HFF-Myc (cell line): ENCODE measurements around the gene SLC35F5.
"Not testable (repeated sequence)": the region's sequence is repeated elsewhere in the genome, so short reads cannot be mapped to it uniquely, and the experiment has no call there.

Source experiments
- DNase-seq: peaks from one replicate; pipeline ENCODE4 v3.0.0-alpha.2; 2011; ENCODE audit warnings: low read depth; ENCODE audit errors: extremely low read depth
- H3K4me3 ChIP-seq: replicated peaks from 2 replicates; pipeline ENCODE4 v1.5.1; 2011; ENCODE audit warnings: low read depth, mild to moderate bottlenecking, control low read depth, low read length
- TF ChIP-seq, protein P1 (sequence below): IDR thresholded peaks from 2 replicates; pipeline ENCODE4 v1.5.1; 2012; ENCODE audit warnings: mild to moderate bottlenecking, low read depth, low read length, control low read depth; ENCODE audit errors: missing control alignments

SLC35F5 gene

GRCh38 chr2:113697516-113697915, 58.9 kb downstream of the SLC35F5 start:
- H3K4me3 ChIP-seq = no peak overlapping the region
- TF ChIP-seq, protein P1, sequence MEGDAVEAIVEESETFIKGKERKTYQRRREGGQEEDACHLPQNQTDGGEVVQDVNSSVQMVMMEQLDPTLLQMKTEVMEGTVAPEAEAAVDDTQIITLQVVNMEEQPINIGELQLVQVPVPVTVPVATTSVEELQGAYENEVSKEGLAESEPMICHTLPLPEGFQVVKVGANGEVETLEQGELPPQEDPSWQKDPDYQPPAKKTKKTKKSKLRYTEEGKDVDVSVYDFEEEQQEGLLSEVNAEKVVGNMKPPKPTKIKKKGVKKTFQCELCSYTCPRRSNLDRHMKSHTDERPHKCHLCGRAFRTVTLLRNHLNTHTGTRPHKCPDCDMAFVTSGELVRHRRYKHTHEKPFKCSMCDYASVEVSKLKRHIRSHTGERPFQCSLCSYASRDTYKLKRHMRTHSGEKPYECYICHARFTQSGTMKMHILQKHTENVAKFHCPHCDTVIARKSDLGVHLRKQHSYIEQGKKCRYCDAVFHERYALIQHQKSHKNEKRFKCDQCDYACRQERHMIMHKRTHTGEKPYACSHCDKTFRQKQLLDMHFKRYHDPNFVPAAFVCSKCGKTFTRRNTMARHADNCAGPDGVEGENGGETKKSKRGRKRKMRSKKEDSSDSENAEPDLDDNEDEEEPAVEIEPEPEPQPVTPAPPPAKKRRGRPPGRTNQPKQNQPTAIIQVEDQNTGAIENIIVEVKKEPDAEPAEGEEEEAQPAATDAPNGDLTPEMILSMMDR = no peak
- DNase-seq = no peak

DNA sequence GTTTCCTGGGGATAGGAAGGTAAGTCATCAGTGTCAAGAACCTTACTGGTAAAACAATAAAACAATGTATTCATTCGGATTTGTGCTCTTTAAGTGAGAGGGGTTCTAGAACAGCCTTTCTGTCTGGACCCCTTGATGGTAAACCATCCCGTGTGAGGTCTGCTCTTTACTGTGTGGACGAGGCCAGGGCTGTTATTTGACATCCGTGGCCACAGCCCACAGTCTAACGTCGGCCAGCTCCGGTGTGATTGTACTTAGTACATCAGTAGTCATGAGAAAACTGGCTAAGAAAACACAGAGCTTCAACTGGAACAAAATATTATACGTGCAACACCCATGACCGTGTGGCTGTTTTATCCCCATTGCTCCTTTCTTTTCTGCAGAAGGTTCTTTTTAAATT, 62.0 kb downstream of the SLC35F5 start:
- TF ChIP-seq, protein P1 = no peak
- H3K4me3 ChIP-seq = no peak overlapping the region
- DNase-seq = no peak

DNA sequence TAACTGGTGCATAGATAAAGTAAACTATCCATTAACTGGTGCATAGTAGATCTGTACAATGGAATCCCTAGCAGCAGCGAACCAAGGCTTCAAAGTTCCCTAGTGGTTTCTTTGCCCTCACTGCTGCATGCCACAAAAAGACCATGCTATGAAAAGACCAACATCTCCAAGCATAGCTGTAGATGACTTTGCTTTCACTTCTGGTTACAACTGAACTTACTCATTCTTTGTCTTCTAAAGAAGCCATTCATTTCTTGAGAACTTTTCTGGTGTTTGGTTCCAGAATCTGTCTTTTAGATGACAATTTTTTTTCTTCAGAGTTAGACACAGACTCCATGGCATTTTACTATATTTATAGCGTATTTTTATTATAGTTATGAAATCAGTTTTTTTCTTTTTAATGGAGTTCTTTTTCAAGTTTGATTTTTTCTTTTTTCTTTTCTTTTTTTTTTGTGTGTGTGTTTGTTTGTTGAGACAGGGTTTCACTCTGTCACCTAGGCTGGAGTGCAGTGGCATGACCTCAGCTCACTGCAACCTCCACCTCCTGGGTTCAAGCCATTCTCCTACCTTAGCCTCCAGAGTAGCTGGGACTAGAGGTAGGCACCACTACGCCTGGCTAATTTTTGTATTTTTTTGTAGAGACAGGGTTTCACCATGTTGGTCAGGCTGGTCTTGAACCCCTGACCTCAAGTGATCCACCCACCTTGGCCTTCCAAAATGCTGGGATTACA, 63.6 kb downstream of the SLC35F5 start:
- no peak for DNase-seq
- no peak overlapping the region for H3K4me3 ChIP-seq
- TF ChIP-seq, protein P1 = no peak

DNA sequence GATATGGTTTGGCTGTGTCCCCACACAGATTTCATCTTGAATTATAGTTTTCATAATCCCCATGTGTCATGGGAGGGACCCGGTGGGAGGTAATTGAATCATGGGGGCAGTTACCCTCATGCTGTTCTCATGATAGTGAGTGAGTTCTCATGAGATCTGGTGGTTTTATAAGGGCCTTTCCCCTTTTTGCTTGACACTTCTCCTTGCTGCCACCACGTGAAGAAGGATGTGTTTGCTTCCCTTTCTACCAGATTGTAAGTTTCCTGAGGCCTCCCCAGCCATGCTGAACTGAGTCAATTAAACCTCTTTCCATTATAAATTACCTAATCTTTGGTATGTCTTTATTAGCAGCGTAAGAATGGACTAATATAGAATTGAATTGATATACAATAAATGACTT, 65.6 kb downstream of the SLC35F5 start:
- not testable (repeated sequence) for H3K4me3 ChIP-seq, DNase-seq

DNA sequence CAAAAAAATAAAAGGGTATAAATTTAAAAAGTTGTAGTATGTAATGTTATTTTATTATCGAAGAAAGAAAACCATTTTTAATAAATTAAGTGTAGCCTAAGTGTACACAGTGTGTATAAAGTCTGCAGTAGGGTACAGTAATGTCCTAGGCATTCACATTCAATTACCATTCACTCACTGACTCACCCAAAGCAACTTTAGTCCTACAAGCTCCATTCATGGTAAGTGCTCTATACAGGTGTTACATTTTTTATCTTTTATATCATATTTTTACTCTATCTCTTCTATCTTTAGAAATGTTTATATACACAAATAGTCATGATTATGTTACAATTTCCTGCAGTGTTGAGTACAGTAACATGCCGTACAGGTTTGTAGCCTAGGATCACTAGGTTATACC, 69.9 kb downstream of the SLC35F5 start:
- TF ChIP-seq, protein P1 = no peak
- DNase-seq = no peak
- no peak overlapping the region for H3K4me3 ChIP-seq

- H3K4me3 ChIP-seq = no peak overlapping the region
- TF ChIP-seq, protein P1 = no peak
- DNase-seq = no peak
These were observed 71.0 kb downstream of the SLC35F5 start for GRCh38 chr2:113685471-113685870.

DNA sequence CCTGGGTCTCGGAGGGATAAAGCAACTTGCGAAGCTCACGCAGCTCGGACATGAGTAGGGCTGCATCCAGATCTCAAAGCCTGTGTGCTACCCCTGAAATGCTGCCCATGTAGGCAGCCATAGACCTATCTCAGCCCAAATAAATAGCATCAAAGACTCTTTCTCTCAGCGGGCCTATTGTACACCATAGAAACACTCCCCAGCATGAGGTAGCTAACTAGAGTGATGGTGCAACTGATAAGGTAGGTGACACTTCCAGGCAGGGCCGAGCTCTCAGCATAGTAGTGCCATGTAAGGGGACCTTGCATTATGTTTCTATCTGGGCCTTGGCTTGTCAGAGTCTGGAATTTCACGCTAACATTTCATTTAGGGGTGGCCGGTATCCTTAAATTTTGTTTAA, 77.0 kb downstream of the SLC35F5 start:
- TF ChIP-seq, protein P1 = no peak
- no peak overlapping the region for H3K4me3 ChIP-seq
- DNase-seq = no peak
